Measurements from ENCODE around the gene LUC7L3.
"Not testable (repeated sequence)": the region's sequence is repeated elsewhere in the genome, so short reads cannot be mapped to it uniquely, and the experiment has no call there.

Gene LUC7L3

GRCh38 chr17:50686494-50687199, 32.8 kb upstream of the LUC7L3 start:
- DNase-seq (ENCODE audit: low spot score): peak; percentile 92

GRCh38 chr17:50687200-50688066, 32.0 kb upstream of the LUC7L3 start:
- peak; percentile 38 for DNase-seq (ENCODE audit: low spot score)

GRCh38 chr17:50688245-50688644, 31.2 kb upstream of the LUC7L3 start:
- DNase-seq (ENCODE audit: low spot score): no peak

GRCh38 chr17:50689251-50689650, 30.2 kb upstream of the LUC7L3 start:
- peak; percentile 51 for DNase-seq (ENCODE audit: low spot score)

- no peak for DNase-seq (ENCODE audit: low spot score)
These were observed 29.2 kb upstream of the LUC7L3 start for GRCh38 chr17:50689956-50690886.

- DNase-seq (ENCODE audit: low spot score): no peak
These were observed 28.4 kb upstream of the LUC7L3 start for GRCh38 chr17:50690887-50691549.

GRCh38 chr17:50691550-50692447, 27.6 kb upstream of the LUC7L3 start:
- no peak for DNase-seq (ENCODE audit: low spot score)

- no peak for DNase-seq (ENCODE audit: low spot score)
These were observed 26.9 kb upstream of the LUC7L3 start for GRCh38 chr17:50692448-50693035.

GRCh38 chr17:50693036-50693682, 26.2 kb upstream of the LUC7L3 start:
- DNase-seq (ENCODE audit: low spot score): no peak

GRCh38 chr17:50696365-50696879, 23.0 kb upstream of the LUC7L3 start:
- no peak for DNase-seq (ENCODE audit: low spot score)

GRCh38 chr17:50697062-50697461, 22.3 kb upstream of the LUC7L3 start:
- no peak for DNase-seq (ENCODE audit: low spot score)

- no peak for DNase-seq (ENCODE audit: low spot score)
These were observed 21.6 kb upstream of the LUC7L3 start for GRCh38 chr17:50697663-50698272.

- peak; percentile 35 for DNase-seq (ENCODE audit: low spot score)
These were observed 20.0 kb upstream of the LUC7L3 start for GRCh38 chr17:50699410-50699809.

GRCh38 chr17:50703162-50703561, 16.2 kb upstream of the LUC7L3 start:
- no peak for DNase-seq (ENCODE audit: low spot score)

GRCh38 chr17:50707289-50708049, 11.9 kb upstream of the LUC7L3 start, which contains the start of gene ANKRD40:
Gene ANKRD40 (minus strand): TSS chr17:50707914. CDS start chr17:50707654, 260 bp downstream.
- DNase-seq (ENCODE audit: low spot score): peak; percentile 92

GRCh38 chr17:50708050-50709000, 11.1 kb upstream of the LUC7L3 start:
- no peak for DNase-seq (ENCODE audit: low spot score)

GRCh38 chr17:50709053-50709452, 10.3 kb upstream of the LUC7L3 start:
- not testable (repeated sequence) for DNase-seq (ENCODE audit: low spot score)
